Dedifferentiated amniotic fluid mesenchymal stem cell (primary cell): ENCODE data around the gene EPM2AIP1.
"Not testable (repeated sequence)": the region's sequence is repeated elsewhere in the genome, so short reads cannot be mapped to it uniquely, and the experiment has no call there.

Experiments used
- DNase-seq: peaks from one replicate; pipeline ENCODE4 v3.0.0-alpha.2; 2016; ENCODE audit errors: extremely low spot score

The EPM2AIP1 gene

GRCh38 chr3:36993326-36994283 lies 674 bp upstream of the EPM2AIP1 start, which contains the start of gene MLH1:
MLH1 (plus strand) TSS chr3:36993518; CDS start chr3:36993548, 30 bp downstream.
- peak; percentile 100 for DNase-seq

GRCh38 chr3:36991923-36992805 lies 767 bp downstream of the EPM2AIP1 start:
- no peak for DNase-seq

DNA sequence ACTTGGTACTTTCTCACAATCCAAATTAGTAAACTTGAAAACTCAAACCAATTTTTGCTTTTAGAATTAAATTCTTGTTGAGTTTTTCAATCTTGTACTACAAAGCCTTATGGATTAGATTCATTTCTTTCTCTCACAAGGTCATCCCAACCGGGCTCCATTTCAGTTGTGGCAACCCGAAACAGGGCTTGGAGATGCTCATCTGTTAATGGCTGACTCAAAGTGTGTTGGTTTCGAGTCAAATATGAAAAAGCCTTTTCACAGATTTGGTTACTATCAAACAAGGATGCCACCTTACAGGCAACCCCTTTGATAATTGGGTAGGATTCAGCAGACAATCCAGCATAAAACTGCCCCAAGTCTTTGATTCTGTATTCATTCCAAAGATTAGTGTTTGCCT lies 1.8 kb downstream of the EPM2AIP1 start:
- DNase-seq, result no peak

GRCh38 chr3:36989568-36989967 lies 3.4 kb downstream of the EPM2AIP1 start:
- no peak for DNase-seq

DNA sequence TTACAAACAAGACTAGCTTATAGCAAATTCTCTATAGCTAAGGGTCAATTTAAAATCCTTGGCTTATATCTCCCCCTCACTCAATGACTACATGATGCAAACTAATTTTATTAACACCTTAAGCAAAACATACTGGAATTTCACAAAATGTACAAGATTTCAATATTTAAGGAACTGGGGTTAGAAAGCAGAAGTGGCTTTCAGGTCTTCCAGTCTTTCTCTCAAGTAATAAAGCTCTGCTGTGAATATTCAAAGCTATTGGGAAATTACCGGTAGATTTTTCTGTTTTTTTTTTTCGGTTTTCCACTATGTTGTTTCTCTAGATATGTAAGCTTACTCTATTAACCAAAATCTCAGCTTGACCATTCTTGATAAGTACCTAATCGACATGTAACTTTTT lies 3.9 kb downstream of the EPM2AIP1 start:
- DNase-seq, result no peak

DNA sequence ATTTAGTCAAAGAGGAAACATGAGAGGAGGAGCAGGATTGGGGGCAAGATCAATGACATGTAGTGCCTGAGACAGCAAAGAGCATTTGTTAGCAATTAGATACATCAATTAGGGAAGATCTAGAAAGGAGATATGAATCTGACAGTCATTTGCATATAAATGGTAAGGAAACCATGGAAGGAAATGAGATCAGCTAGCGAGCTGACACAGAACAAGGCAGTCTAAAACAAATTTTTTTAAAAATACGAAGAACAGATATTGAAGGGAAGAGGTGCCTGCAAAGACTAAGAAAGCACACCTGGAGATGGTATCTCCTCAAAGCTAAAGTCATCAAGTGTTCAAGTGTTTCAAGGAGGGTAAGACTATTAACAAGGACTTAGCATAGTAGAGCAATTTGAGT lies 4.6 kb downstream of the EPM2AIP1 start:
- DNase-seq, result no peak

DNA sequence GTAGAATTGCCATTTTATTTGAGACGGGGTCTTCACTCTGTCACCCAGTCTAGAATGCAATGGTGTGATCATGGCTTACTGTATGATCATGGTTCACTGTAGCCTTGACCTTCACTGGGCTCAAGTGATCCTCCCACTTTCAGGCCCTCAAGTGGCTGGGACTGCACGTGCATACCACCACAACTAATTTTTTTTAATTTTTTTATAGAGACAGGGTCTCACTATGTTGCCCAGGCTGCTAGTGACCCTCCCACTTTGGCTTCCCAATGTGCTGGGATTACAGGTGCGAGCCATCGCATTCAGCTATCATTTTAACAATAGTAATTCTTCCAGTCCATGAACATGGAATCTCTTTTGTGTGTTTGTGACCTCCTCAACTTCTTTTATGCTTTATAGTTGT lies 11.9 kb downstream of the EPM2AIP1 start:
- DNase-seq, result no peak

GRCh38 chr3:36973139-36973538 lies 19.8 kb downstream of the EPM2AIP1 start:
- no peak for DNase-seq

- no peak for DNase-seq
Measured at GRCh38 chr3:36972163-36972562, 20.8 kb downstream of the EPM2AIP1 start.

DNA sequence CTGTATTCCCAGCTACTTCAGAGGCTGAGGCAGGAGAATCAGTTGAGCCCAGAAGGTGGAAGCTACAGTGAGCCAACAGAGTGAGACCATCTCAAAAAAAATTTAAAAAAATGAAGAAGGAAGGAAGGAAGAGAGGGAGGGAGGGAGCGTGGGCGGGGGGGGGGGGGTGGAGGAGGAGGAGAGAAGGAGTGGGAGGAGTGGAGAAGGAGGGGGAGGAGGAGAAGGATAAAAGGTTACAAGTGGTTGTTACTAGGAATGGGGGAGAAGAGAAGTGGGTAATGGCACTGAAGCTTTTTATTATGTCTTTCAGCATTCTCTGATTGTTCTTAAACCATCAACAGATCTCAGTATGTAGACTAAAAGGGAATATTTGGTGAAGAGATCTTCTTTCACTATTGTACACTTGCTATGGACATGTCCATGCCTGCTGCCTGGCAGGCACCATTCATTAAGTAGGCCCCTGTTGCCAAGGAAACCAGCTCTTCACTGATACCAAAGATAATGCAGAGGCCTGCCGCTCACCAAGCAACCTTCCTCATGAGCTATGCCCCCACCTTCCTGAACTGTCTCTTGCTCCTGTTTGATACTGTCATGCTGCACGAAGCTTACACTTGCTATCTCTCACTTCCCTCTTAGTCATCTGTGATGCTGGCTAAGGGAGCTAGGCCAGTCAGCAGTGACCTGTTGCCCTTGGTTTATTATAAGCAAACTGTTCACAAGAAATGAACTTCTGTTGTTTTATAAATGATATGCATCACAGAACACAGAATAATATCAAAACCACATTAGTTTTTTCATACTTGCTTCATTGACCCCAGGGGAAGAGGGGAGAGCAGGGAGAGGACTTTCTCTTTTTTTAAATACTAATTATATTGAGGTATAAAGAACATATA lies 23.1 kb downstream of the EPM2AIP1 start:
- peak; percentile 15 for DNase-seq

- no peak for DNase-seq
Measured at GRCh38 chr3:36969085-36969484, 23.8 kb downstream of the EPM2AIP1 start.

DNA sequence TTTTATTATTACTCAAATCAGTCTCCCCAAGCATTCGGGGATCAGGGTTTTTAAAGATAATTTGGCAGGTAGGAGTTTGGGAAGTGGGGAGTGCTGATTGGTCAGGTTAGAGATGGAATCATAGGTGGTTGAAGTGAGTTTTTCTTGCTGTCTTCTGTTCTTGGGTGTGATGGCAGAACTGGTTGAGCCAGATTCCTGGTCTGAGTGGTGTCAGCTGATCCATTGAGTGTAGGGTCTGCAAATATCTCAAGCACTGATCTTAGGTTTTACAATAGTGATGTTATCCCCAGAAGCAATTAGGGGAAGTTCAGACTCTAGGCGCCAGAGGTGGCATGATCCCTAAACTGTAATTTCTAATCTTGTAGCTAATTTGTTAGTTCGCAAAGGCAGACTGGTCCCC lies 27.5 kb downstream of the EPM2AIP1 start:
- no peak for DNase-seq

GRCh38 chr3:36964817-36965216 lies 28.1 kb downstream of the EPM2AIP1 start:
- DNase-seq, result no peak

GRCh38 chr3:36964331-36964730 lies 28.6 kb downstream of the EPM2AIP1 start:
- no peak for DNase-seq

DNA sequence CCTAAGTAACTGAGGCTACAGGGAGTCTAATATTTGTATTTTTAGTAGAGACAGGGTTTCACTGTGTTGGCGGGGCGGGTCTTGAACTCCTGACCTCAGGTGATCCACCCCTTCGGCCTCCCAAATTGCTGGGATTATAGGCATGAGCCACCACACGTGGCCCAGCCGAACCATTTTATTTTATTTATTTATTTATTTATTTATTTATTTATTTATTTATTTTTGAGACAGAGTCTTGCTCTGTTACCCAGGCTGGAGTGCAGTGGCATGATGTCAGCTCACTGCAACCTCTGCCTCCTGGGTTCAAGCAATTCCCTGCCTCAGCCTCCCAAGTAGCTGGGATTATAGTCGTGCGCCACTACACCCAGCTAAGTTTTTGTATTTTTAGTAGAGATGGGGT lies 29.9 kb downstream of the EPM2AIP1 start:
- DNase-seq, result not testable (repeated sequence)

DNA sequence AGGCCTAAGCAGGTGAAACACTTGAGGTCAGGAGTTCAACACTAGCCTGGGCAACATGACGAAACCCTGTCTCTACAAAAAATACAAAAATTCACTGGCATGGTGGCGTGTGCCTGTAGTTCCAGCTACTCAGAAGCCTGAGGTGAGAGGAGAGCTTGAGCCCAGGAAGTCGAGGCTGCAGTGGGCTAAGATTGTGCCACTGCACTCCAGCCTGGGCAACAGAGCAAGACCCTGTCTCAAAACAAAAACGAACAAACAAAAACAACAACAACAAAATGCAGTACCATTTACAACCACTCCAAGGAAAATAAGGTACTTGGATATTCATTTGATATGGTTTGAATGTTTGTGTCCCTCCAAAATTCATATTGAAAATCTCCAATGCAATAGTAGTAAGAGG lies 32.4 kb downstream of the EPM2AIP1 start:
- DNase-seq, result no peak

- DNase-seq, result no peak
Measured at GRCh38 chr3:36959821-36960220, 33.1 kb downstream of the EPM2AIP1 start.

DNA sequence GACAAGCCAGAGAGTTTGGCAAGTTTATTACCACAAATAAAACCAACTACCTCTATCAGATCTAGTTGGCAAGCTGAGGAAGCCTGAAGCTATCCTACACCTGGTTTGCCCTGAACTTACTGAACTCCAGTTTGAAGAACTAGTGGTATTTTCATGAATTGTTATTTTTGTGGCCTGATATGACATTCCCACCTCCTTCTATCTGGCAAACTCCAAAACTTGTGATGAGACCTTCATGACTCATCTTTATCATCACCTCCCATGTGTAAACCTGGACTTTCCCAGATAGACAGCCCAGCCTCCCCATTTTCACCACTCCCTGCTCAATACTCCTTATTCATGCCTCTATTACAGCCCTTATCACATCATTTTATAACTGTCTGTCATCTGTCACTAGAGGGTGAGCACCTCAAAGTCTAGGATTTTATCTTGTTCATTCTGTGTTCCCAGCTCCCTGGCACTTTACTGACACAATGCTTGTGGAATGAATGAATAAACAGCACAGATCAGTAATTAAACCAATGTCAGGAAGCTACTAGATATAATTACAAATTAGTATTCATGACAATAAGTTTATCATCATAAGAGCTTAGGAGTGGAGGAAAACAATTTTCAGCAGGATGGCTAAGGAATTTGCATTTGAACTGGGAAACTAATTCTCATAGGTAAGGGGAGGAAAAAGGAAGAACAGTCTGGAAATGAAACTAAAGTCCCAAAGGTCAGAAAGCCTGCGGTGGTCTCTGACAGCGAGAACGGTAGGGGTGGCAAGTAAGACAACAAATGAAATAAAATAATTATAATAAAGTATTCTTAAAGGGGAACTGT lies 34.9 kb downstream of the EPM2AIP1 start:
- DNase-seq, result no peak

DNA sequence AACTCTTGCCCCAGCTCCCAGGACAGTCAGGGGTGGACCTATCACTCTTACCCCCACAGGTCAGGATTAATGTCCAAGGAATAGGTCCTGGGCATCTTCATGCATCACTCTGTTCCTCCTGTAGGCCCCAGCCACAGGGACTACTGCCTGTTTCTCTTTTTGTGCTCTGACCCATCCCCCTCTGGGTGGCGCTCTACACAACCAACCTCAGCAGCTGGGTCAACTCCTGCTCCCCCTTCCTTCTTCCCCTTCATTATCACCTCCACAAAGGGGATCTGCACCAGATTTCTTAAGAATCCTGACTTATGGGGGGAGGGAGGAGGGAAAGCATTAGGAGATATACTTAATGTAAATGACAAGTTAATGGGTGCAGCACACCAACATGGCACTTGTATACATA lies 35.9 kb downstream of the EPM2AIP1 start:
- DNase-seq, result no peak

DNA sequence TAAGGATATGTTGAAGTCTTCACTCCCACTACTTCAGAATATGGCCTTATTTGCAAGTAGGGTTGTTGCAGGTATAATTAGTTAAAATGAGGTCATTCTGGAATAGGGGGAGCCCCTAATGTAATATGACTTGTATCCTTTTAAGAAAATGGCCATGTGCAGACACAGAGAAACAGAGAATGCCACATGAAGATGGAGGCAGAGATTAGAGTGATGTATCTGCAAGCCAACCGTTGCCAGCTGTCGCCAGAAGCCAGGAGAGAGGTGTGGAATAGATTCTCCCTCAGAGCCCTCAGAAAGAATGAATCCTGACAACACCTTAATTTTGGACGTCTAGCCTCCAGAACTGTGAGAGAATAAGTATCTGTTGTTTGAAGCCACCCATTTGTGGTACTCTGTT lies 36.8 kb downstream of the EPM2AIP1 start:
- DNase-seq, result no peak
